NCI-H345 treated with DMSO at 0.1 percent for 48 hours (cell line): ENCODE data around the gene LGALS12.
"Not testable (repeated sequence)": the region's sequence is repeated elsewhere in the genome, so short reads cannot be mapped to it uniquely, and the experiment has no call there.

Source experiments
- DNase-seq: peaks from one replicate; lab custom pipeline; 2025; ENCODE audit not compliant: unreplicated experiment; lab: John Stamatoyannopoulos, UW

Gene LGALS12

DNA sequence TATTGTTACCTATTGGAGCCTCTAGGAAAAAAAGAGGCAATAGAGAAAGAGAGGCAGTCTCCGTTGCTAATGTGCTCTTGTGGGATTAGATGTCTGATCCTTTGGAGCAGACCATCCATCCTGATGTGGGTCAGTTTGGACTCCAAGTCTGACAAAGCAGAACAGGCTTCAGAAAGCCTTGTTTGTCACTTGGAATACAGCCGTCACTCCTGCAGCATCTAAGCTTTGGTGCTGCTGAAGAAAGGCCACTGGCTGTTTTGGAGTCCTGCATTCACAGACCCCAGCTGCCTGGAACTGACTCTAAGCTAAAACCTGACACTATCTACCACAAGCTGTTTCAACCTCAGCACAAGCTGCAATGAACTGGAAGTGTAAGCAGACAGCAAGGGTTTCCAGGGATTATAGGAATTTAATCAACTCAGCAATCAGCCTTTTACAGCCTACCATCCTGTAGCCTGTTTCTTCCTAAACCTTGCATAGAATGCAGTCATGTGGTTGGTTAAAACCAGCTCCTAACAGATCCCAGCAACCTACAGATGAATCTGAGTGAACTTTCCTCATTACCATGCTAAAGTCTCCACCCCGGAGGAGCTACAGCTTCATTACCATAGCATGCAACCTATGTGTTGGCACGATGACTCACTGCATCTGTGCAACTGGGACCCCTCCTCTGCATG lies 27.1 kb downstream of the LGALS12 start:
- DNase-seq: no peak

DNA sequence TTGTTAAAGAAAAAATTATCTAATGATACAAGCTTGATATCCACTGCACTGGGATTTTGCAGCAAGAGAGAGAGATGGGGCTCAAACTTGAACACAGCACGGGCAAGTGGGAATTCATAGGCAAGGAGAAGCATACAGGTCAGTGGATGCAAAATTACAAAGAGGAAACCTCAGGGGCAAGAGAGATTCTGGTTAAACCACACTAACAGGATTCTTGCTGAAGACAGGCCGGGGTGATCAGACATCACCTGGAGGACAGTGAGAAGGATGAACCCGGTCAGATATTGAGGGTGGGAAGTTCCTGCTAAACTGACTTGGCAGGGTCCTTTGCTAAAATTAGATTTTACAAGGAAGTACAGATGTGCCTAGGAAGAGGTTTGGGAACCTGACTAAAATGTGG lies 28.2 kb downstream of the LGALS12 start:
- no peak for DNase-seq

DNA sequence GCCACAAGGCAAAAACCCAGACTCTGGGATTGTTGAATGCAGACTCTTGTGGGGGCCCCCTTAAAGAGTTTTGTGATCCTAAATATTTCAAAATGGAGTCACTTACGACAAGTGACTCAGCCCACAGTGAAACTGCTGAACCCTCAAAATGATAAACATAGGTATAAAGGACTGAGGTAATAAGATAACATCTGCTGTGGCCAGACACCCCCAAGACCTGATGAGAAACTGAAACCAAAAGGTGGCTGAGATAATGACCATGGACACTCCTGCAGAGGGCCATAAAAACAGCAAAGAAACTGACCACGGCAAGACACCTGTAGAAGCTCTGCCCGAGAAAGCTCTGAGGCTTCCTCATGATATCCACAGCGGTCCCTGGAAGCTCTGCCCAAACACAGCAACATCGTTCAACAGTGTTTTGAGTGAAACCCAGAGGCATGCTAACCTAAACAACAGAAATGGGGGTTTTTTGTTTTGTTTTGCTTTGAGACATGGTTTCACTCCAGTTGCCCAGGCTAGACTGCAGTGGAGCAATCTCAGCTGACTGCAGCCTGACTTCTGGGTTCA lies 29.1 kb downstream of the LGALS12 start:
- no peak for DNase-seq

DNA sequence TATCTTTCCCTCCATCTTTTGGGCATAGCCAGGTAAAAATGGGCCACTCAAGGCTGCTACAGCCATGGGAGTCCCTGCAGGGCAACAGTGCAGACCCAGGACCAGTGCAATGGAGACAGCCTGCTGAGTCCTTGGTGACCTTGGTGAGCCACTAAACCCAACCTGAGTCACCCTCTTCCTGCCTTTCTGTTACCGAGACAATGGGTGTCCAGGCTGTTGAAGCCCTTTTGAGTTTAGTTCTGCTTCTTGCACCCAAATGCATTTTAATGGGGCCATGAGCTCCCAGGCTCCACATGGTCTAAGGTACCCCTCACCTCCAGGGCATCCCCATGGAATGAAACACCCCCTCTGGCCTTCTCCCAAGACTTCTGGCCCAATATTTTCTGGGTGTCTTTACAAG lies 29.9 kb downstream of the LGALS12 start:
- DNase-seq: no peak

DNA sequence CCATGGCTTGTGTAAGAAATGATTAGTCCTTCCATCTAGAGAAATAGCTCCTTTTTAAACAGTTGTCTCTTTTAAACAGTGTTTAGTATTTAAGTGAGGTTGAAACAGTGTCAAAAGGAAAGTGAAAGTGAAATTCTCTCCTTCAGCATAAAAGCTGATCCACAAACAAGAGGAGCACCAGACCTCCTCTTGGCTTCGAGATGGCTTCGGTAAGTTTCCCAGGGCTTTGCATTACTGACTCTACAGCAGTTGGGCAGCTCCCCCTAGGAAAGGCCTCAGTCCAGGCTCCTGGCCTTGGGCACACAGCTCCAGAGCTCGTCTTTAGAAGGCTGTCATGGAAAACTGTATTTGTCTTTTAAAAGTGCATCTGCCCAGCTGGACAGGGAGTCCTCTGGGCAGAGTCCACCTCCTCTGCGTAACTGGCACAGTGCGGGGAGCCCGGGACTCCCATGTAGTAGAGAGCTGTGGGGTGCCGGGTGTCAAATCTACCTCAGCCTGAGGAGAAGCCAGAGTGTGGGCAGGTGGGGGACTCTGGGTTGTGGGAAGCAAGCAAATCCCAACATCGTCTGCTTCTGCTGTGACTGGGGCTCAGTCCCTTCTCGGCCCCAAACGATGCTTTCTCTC lies 30.9 kb downstream of the LGALS12 start, which contains the start of gene PLAAT4:
Gene PLAAT4 (plus strand): TSS at position 140 of the 624 bp plus-strand sequence. CDS start 61 bp downstream, at position 201.
- DNase-seq: no peak

DNA sequence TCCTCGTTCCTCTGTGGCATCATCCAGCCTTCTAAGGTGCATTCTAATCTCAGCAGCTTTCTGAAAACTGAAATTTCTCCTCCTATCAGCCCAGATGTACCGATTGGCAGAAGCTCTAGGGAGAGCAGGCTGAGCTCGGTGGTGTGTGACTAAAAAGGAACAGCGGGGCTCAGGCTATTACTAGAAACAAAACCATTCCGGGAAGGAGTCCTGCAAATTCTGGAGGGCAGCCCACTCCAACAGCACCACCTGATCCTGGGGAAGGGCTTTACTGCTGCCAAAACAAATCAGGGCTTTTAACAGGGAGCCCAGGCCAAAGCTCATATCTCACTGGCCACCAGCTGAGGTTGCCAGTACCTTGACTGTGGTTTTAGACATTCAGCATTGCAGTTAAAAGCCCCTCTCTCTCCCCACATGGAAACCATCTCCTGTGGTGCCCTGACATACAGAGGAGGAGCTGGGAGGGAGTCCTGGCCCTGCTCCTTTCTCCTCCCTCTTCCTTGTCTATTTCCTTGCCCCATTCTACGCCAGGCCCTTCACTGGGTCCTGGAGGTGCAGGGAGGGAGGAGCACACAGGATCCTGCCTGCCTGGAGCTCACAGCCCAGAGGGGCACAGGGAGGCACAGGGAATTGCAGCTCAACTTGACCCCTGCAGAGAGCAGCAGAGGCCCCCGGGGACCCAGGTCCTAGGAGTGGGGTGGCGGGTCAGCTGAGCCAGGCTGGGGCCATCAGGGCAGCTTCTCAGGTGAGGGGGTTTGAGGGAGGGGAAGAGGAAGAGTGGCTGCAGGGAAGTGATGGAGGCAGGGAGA lies 31.6 kb downstream of the LGALS12 start:
- DNase-seq: no peak

DNA sequence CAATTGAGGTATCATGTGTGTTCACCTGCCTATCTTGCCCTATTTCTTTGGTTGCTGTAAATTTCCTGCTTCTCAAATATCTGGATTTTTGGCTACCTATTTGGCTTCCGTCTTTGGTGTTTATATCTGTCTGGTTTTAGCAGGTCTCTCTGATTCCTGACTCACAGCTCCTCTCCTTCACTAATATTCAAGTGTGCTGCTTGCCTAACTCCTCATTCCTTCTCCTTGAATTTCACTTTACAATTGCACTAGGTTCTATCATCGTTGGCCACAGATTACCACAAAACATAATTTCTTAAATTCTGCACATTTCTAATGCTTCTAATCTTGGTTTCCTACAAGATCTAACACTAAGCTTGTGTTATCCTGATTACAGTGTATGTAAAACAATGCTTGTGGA lies 36.6 kb downstream of the LGALS12 start:
- DNase-seq: not testable (repeated sequence)

DNA sequence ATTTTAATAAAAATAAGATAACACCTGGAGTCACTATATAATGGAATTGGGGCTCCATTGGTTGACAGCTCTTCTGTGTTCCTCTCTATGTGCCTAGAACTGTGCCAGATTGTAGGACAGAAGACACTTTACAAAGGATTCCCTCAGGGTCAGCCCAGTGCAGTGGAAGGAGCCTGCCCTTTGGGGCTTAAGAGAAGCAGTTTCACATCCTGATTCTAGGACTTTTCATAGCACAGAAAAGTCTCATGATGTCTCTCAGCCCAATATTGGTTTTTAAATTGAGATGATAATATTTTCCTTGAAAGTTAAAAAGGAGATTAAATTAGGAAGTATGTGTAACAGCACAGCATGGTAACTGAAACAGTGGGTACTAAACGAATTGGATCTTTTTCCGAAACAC lies 37.8 kb downstream of the LGALS12 start:
- DNase-seq: no peak

DNA sequence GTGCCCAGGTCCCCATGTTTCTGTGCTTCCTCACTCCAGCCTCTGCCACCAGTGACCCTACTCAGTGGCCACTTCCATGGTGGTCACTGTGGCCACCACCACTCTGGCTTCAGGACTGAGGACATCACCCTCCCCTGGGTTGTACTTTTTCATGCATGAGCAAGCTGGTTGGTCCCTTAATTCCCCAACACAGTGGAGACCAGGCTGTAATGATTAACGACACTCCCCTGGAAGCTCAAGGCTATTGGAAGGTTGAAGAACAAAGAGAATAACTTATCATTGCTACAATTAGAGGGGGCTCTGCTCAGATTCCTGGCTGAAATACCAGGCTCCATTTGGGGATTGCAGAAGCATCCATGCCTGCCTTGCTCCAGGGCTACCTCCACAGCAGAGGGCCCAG lies 41.2 kb downstream of the LGALS12 start:
- no peak for DNase-seq

DNA sequence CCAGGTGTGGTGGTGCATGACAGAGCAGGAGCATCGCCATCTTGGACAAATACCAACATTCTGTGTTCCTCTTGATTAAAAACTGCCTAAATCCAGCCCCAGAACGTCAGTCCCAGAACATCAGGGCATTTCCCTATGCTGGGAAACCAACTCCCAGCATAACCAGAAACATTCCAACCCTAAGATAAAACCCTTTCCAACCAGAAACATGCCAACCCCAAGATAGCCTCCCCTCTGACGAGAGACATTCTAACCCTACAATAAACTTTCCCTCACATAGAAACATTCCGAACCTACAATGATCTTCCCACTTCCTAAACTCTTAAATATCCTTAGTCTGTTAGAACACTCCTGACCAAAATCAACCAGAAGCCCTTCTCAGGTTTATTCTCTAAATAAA lies 42.3 kb downstream of the LGALS12 start:
- no peak for DNase-seq

DNA sequence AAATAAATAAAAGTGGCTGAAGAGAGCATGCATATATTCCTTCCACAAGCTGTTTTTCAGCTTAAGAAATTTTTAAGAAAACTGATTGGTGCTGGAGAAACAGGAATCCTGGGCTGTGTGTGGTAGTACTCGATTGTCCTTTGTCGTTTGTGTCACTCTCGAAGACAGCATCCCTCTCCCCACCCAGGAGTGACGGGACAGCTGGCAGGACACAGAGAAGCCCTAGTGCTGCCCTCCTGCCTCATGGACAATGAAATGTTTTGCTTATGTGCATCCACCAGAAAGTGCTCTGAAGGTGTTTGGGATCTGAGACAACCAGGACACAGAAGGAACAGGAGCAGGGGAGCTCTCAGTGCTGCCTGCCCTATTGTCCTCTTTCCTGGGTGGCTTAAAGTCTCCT lies 43.5 kb downstream of the LGALS12 start:
- DNase-seq: no peak

DNA sequence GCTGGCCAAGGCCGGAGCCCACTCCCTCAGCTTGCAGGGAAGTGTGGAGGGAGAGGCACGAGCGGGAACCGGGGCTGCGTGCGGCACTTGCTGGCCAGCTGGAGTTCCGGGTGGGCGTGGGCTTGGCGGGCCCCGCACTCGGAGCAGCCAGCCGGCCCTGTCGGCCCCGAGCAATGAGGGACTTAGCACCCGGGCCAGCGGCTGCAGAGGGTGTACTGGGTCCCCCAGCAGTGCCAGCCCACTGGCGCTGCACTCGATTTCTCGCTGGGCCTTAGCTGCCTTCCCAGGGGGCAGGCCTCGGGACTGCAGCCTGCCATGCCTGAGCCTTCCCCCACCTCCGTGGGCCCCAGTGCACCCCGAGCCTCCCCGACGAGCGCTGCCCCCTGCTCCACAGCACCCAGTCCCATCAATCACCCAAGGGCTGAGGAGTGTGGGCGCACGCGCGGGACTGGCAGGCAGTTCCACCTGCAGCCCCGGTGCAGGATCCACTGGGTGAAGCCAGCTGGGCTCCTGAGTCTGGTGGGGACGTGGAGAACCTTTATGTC lies 44.3 kb downstream of the LGALS12 start:
- DNase-seq: not testable (repeated sequence)

DNA sequence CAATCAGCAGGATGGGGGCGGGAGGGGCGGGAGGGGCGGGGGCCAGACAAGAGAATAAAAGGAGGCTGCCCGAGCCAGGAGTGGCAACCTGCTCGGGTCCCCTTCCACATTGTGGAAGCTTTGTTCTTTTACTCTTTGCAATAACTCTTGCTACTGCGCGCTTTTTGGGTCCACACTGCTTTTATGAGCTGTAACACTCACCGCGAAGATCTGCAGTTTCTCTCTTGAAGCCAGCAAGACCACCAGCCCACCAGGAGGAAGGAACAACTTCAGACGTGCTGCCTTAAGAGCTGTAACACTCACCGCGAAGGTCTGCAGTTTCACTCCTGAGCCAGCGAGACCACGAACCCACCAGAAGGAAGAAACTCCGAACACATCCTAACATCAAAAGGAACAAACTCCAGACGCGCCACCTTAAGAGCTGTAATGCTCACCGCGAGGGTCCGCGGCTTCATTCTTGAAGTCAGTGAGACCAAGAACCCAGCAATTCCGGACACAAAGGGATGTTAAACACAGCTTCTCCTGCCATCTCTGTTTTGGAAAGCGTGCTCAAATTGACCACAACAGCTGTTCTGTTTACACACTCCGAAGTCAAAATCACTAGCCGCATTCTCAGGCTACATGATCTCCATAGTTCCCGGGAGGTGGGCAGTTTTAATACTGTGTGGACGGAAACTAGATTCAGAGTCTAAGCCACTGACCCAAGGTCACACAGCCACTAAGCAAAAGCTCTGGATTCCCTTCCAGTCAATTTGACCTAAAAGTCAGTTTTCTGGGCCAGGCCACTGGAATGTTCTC lies 45.4 kb downstream of the LGALS12 start:
- DNase-seq: no peak

DNA sequence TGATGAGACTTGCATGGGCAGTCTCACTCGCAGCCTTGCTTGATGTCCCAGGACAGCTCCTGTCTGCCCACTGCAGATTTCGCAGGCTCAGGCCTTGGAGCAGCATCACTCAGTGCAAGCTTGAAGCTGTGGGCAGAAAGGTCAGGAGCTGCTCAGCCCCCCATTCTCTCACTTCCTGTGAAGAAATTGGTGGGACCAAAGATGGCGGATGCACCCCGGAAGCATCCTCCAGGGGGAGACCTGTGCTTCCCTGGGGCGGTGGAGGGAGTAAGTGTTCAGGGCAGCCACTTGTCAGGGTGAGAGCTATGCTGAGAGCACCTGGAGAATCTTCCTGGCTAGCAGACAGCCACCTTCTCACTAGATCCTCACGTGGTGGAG lies 46.0 kb downstream of the LGALS12 start:
- no peak for DNase-seq

DNA sequence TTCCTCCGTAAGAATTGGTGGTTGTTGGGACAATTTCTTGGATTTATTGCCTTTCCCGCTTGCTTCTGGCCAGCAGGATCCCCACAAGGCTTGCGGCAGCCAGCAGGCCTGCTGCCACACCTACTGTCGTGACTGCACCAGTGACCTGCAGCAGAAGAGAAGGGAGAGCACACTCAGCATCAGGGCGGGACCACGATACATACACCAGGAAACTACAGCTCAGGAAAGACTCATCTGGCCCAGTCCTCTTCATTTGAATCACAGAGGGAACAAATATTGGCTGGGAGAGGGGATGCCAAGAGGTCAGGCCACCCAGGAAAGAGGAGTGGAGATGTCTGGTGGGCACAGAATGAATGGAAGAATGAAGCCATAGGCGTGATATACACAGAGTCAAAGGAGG lies 47.0 kb downstream of the LGALS12 start:
- DNase-seq: no peak

DNA sequence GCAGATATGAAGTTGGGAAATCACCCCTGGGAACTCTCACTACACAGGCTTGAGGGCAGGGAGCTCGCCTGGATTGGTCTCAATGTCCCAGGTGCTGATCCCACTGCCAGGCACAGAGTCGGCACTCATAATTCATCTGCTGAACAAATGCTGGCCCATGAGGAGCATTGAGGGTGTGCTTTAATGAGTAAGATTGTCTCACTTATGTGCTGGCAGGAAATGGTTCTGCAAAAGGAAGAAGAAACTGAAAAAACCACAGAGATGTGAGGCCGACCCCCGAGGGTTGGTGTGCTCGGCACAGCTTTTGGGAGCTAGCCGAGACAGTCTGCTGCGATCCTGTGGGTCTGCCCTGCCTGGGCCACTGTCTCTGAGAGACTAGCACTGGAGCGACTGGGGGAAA lies 47.9 kb downstream of the LGALS12 start:
- no peak for DNase-seq

DNA sequence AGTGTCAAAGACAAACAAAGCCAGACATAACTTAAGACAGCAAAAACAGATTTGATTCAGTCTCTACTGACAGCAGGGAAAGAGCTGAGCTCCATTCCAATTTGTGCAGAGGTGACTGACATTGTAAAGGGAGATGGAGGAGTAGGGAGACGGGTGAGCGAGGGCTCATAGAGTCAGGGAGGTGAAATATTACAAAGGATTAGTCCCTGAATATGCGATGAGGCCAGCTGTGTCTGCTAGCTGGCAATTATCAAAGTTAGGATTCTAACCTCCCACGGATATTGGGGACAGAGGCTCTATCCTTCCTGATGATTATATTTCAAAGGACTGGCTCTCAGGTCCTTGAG lies 49.0 kb downstream of the LGALS12 start:
- DNase-seq: no peak

DNA sequence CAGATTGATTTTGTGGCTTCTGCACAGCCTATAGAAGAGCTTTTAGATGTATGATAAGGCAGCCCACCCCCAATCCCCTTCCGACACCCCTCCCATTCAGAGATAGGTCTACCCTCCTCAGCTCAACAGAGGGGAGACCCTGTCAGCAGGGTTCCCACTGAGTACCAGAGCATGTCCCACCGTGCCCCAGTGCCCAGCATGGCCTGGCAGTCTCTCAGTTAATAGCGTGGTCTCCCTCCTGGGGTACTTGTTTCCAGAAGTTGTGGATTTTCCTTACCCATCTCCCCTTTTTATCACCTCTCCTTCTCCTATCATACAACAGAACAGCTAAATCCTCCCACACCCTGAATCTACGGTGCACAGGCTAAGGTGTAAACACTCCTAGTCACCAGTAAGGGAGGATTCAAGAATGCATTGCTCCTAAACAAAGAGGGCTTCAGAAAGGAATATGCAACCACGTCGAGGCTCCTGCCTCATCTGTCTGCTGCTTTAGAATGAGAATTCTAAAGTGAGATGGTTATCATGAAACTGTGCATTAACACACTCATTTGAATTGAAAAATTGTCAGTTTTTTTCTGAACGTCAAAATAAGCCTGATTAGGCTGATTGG lies 50.6 kb downstream of the LGALS12 start:
- no peak for DNase-seq

DNA sequence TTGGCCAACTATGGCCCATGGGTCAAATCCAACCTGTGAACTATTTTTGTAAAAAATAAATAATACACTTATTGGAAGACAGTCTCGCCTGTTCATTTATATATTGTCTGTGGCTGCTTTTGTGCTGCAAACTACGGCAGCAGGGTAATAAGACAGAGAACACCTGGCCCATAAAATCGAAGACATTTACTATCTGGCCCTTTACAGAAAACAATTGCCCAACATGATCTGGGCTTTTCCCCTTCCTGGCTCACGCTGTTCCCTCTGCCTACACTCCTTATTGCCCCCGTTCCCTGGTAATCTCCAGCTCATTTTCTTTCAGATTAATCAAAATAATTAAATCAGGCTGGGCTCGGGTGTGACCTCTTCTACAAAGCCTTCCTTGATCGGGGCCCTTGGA lies 51.7 kb downstream of the LGALS12 start:
- DNase-seq: no peak

DNA sequence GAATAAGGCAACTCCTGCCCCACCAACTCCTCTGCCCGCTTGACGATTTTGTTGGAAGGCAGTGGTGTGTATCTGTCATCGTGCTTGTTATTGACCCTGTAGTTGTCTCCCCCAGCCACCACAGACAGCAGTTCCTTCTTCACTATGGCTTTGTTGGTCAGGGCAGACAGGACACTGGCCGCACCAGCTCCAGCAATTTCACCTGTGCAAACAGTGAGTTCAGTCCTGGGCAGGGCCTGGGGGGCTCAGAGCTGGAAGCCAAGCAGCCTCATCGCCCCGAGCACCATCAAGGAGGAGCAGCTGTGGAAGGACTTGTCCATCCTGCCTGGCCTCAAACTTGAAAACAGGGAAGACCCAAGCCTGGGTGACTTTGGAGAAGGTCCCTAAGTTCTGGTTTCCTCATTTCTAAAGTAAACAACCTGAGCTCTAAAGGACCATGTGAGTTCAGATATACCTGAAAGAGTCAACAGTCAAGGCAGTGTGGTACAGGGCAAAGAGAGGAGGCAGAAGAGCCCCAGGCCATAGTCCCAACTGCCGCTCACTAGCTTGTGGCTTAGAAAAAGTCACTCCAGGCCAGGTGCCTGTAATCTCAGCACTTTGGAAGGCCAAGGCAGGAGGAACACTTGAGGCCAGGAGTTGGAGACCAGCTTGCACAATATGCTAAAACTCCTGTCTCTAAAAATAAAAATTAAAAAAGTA lies 52.7 kb downstream of the LGALS12 start:
- no peak for DNase-seq
